Smooth muscle cell (in vitro differentiated cells): ENCODE data around the gene TBC1D10A. TPM values are rescaled to one million over a fixed set of nuclear protein-coding genes. Genes with fewer than 3 reads are reported as not detected.

ENCODE experiments used
- DNase-seq: peaks from one replicate; lab custom pipeline; 2025; ENCODE audit not compliant: unreplicated experiment; lab: John Stamatoyannopoulos, UW
- H2AFZ ChIP-seq: fragments of 200-600 bp; sonication (generic); 2 replicates; pipeline ENCODE4 v1.6.0; 2016; ENCODE audit warnings: antibody characterized with exemption, low read depth, mild to moderate bottlenecking
- H3F3A ChIP-seq: fragments of 200-600 bp; sonication (generic); 2 replicates; pipeline ENCODE4 v1.6.0; 2017; ENCODE audit warnings: antibody characterized with exemption, low read depth
- H3K27ac ChIP-seq: fragments of 200-600 bp; sonication (generic); 2 replicates; pipeline ENCODE4 v1.5.1; 2016; ENCODE audit warnings: low read depth, mild to moderate bottlenecking
- H3K27me3 ChIP-seq: fragments of 200-600 bp; sonication (generic); 2 replicates; pipeline ENCODE4 v1.6.1; 2016; ENCODE audit warnings: low read depth, mild to moderate bottlenecking
- H3K36me3 ChIP-seq: fragments of 200-600 bp; sonication (generic); 2 replicates; pipeline ENCODE4 v1.5.1; 2016; ENCODE audit warnings: low read depth
- H3K4me1 ChIP-seq: fragments of 200-600 bp; sonication (generic); 2 replicates; pipeline ENCODE4 v1.5.1; 2016; ENCODE audit warnings: low read depth
- H3K4me2 ChIP-seq: fragments of 200-600 bp; sonication (generic); 2 replicates; pipeline ENCODE4 v1.6.0; 2016; ENCODE audit warnings: mild to moderate bottlenecking
- H3K4me3 ChIP-seq: fragments of 200-600 bp; sonication (generic); 2 replicates; pipeline ENCODE4 v1.5.1; 2016; ENCODE audit warnings: mild to moderate bottlenecking
- H3K79me2 ChIP-seq: fragments of 200-600 bp; sonication (generic); 2 replicates; pipeline ENCODE4 v1.6.0; 2016; ENCODE audit warnings: low read depth, mild to moderate bottlenecking
- H3K9ac ChIP-seq: fragments of 200-600 bp; sonication (generic); 2 replicates; pipeline ENCODE4 v1.6.0; 2016; ENCODE audit warnings: low read depth
- H3K9me3 ChIP-seq: fragments of 200-600 bp; sonication (generic); replicated peaks from 2 replicates; pipeline ENCODE4 v1.5.1; 2016; ENCODE audit warnings: low read depth
- H4K20me1 ChIP-seq: fragments of 200-600 bp; sonication (generic); 2 replicates; pipeline ENCODE4 v1.6.0; 2016; ENCODE audit warnings: low read depth
- CTCF ChIP-seq: fragments of 200-600 bp; sonication (generic); IDR thresholded peaks from 2 replicates; pipeline ENCODE4 v1.5.1; 2017; ENCODE audit warnings: borderline replicate concordance, mild to moderate bottlenecking, antibody characterized with exemption; ENCODE audit not compliant: insufficient read depth, poor library complexity, severe bottlenecking
- WGBS: methylation state at CpG from one replicate; pipeline ENCODE4 v1.1.7; 2016; ENCODE audit warnings: low lambda C conversion rate; 5-methylcytosine and 5-hydroxymethylcytosine counted together
- polyA plus RNA-seq: library from polyadenylated mRNA; unstranded; fragments of >200 nt; fragmentation: Nextera tagmentation; extraction: Ambion mirVana; gene quantifications from 2 replicates; pipeline ENCODE4 v1.2.1, GENCODE V29; 2016
- total RNA-seq: library from RNA; depleted of rRNA; stranded (reverse); fragments of >200 nt; gene quantifications from 2 replicates; pipeline ENCODE4 v1.2.3, GENCODE V29; 2014

Gene TBC1D10A
- total and polyA plus RNA-seq, 2 experiments from 2014 or later = 16.8 to 51.1 TPM

- peak overlapping the region; percentile 15 for H3K4me2 ChIP-seq
- H3K79me2 ChIP-seq = peaks cover 79% of the 10 kb centered on the region
- no peak for DNase-seq
- 90% methylated on average over 3 of the region's 3 CpGs for WGBS
- peaks cover 77% of the 10 kb centered on the region for H4K20me1 ChIP-seq
- H3K9ac ChIP-seq = no peak overlapping the region
- H3K36me3 ChIP-seq = no peaks in the 10 kb centered on the region
- no peak overlapping the region for H3K4me3 ChIP-seq
- H3F3A ChIP-seq = peaks cover 17% of the 10 kb centered on the region
- H3K9me3 ChIP-seq = no peaks in the 10 kb centered on the region
- H3K4me1 ChIP-seq = peaks cover 19% of the 10 kb centered on the region
- no peaks in the 10 kb centered on the region for H3K27me3 ChIP-seq
- H3K27ac ChIP-seq = no peak overlapping the region
- no peak overlapping the region for H2AFZ ChIP-seq
- no peak for TF ChIP-seq CTCF
Measured at GRCh38 chr22:30323246-30323645, 3.5 kb downstream of the TBC1D10A start.

GRCh38 chr22:30321461-30321860, 5.3 kb downstream of the TBC1D10A start:
- Histone ChIP-seq H3K4me1 (peaks cover 12% of the 10 kb centered on the region), H2AFZ (no peak overlapping the region), H3K36me3 (no peaks in the 10 kb centered on the region), H3K27ac (peak overlapping the region; percentile 11), H3K4me3 (no peak overlapping the region), H3F3A (peaks cover 12% of the 10 kb centered on the region), H3K4me2 (no peak overlapping the region), H3K9ac (no peak overlapping the region), H3K27me3 (no peaks in the 10 kb centered on the region), H3K79me2 (peaks cover 96% of the 10 kb centered on the region), H4K20me1 (peaks cover 95% of the 10 kb centered on the region), H3K9me3 (no peaks in the 10 kb centered on the region)
- WGBS = 94% methylated on average over 2 of the region's 2 CpGs
- no peak for TF ChIP-seq CTCF
- DNase-seq = no peak

GRCh38 chr22:30320021-30320556, 6.7 kb downstream of the TBC1D10A start:
- Histone ChIP-seq H3K27ac (no peak overlapping the region), H3K4me1 (peaks cover 6% of the 10 kb centered on the region), H3K9ac (no peak overlapping the region), H3K79me2 (peaks cover 98% of the 10 kb centered on the region), H2AFZ (no peak overlapping the region), H3K27me3 (no peaks in the 10 kb centered on the region), H3K4me2 (no peak overlapping the region), H4K20me1 (peaks cover 99% of the 10 kb centered on the region), H3K4me3 (no peak overlapping the region), H3F3A (peaks cover 5% of the 10 kb centered on the region), H3K9me3 (no peaks in the 10 kb centered on the region), H3K36me3 (no peaks in the 10 kb centered on the region)
- no peak for DNase-seq
- TF ChIP-seq CTCF = no peak
- 95% methylated on average over 3 of the region's 3 CpGs for WGBS

- peaks cover 5% of the 10 kb centered on the region for H3F3A ChIP-seq
- no peak overlapping the region for H3K9ac ChIP-seq
- H3K4me1 ChIP-seq = no peaks in the 10 kb centered on the region
- H3K36me3 ChIP-seq = no peaks in the 10 kb centered on the region
- H2AFZ ChIP-seq = no peak overlapping the region
- peak overlapping the region; percentile 18 for H3K27ac ChIP-seq
- no peak for DNase-seq
- H4K20me1 ChIP-seq = peaks cover 100% of the 10 kb centered on the region
- WGBS = 88% methylated on average over 7 of the region's 7 CpGs
- no peaks in the 10 kb centered on the region for H3K9me3 ChIP-seq
- H3K27me3 ChIP-seq = no peaks in the 10 kb centered on the region
- TF ChIP-seq CTCF = no peak
- no peak overlapping the region for H3K4me3 ChIP-seq
- H3K79me2 ChIP-seq = peaks cover 98% of the 10 kb centered on the region
- no peak overlapping the region for H3K4me2 ChIP-seq
Measured at GRCh38 chr22:30318799-30319419, 7.8 kb downstream of the TBC1D10A start.
